ENCODE measurements around the gene FYCO1. TPM values are rescaled to one million over a fixed set of nuclear protein-coding genes. Genes with fewer than 3 reads are reported as not detected.

The FYCO1 gene
- total RNA-seq, 1 donor from 2014 or later: 16.5 TPM

DNA sequence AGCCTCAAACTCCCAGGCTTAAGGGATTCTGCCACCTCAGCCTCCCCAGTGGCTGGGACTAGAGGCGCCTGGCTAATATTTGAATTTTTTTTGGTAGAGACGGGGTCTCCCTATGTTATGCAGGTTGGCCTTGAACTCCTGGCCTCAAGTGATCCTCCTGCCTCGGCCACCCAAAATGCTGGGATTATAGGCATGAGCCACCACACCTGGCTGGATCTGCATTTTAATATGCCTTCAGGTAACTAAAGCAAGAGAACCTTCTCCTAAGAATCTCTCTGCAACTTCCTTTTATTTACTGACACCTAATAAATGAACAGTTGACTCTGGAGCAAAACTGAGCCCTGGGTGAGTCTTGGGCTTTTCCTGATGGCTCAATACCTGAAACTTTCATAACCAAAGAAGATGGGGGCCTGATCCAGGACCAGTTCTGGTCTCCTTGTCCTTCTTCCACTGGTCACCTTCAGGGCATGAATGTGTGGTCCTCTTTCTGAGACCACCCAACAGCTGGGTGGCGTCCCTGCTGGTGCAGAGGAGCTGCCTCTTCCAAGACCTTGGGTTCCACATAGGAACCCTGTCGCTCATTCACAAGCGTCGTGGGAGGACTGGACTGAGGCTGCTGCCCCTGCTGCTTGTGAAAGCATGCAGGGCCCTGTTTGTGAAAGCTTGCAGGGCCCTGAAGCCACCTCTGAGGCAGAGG is 81.1 kb downstream of the FYCO1 start:
- no peak for DNase-seq
- Mint-ChIP-seq H3K27me3 (peaks cover 32% of the 10 kb centered on the region), H3K27ac (no peak overlapping the region), H3K36me3 (ENCODE audit: low read depth) (peaks cover 29% of the 10 kb centered on the region), H3K4me3 (no peak overlapping the region), H3K4me1 (peaks cover 29% of the 10 kb centered on the region), H3K9me3 (peaks cover 7% of the 10 kb centered on the region)
- intact Hi-C loops (cut with micrococcal nuclease): loop anchor here (1.0 to 2.0 kb wide), 2 partner anchors 72 to 220 kb away; partner anchors contain the start of gene LZTFL1

DNA sequence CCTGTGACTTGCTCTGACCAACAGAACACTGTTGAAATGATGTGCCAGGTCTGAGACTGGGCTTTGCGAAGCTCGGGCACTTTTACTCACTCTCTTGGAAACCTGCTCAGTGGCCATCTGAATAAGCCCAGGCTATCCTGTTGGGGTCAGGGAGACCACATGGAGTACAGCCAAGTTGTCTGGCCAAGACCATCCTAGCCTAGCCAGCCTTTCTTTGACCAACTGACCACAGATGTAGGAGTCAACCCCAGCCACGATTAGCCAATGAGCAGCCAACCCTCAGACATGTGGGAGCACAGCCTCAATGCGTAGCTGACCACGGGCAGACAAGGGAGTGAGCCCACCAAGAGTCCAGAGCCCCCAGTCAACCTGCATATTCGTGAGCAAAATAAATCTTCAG is 83.2 kb downstream of the FYCO1 start:
- Mint-ChIP-seq H3K9me3 (peaks cover 7% of the 10 kb centered on the region), H3K27ac (no peak overlapping the region), H3K4me3 (no peak overlapping the region), H3K36me3 (ENCODE audit: low read depth) (peaks cover 15% of the 10 kb centered on the region), H3K4me1 (peaks cover 40% of the 10 kb centered on the region), H3K27me3 (peaks cover 36% of the 10 kb centered on the region)
- DNase-seq: no peak
- intact Hi-C loops (cut with micrococcal nuclease): no loop called here

DNA sequence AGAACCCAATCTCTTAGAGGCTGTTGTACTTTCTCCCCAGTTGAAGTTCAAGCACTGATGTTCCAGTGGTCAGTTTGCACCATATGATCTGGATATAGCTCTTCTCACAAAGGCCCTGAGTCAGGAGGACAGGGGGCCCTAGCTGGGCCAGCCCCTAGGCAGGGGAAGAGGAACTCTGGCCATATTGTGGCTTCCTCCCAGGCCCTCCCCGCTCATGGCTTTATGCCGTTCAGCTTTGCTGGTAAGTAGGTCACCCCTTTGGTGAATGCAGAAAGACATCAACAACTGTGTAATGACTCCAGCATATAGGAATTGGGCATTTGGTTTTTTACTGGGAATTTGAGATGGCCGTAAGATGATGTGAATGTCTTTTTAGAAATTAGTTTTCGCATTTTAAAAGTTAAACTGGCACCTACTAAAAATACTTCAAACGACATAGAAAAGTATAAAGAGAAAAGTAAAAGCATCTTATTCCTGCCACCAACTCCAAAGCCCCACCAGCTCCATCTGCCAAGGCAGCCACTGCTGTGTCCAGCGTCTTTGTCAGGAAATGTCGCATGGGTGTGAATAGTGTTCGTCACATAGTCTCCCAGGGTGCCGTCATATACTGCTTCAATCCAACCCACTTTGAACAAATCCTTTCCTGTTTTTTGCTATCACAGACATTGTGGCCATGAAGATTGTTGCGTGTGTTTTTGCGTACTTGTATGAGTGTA is 84.0 kb downstream of the FYCO1 start:
- Mint-ChIP-seq H3K27me3 (peaks cover 38% of the 10 kb centered on the region), H3K4me1 (peaks cover 38% of the 10 kb centered on the region), H3K36me3 (ENCODE audit: low read depth) (peaks cover 14% of the 10 kb centered on the region), H3K9me3 (peaks cover 9% of the 10 kb centered on the region), H3K27ac (no peak overlapping the region), H3K4me3 (no peak overlapping the region)
- no peak for DNase-seq
- intact Hi-C loops (cut with micrococcal nuclease): no loop called here

DNA sequence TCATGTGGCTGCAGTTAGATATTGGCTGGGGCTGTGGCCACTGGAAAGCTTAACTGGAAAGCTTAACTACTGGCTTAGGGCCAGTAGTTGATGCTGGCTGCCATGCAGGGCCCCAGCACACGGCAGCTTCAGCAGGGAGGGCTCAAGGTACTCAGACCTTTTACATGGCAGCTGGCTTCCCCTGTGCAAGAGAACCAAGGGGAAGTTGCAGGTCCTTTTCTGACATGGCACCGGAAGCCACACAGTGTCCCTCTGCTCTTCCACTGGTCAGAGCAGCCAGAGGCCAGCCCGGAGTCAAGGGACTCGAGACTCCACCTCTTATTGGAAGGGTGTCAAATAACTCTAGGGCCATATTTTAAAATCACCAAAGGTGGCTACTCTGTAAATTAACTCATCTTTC is 84.7 kb downstream of the FYCO1 start:
- no peak overlapping the region for H3K27ac Mint-ChIP-seq
- H3K36me3 Mint-ChIP-seq (ENCODE audit: low read depth): peaks cover 16% of the 10 kb centered on the region
- intact Hi-C loops (cut with micrococcal nuclease): no loop called here
- H3K9me3 Mint-ChIP-seq: peaks cover 10% of the 10 kb centered on the region
- peaks cover 31% of the 10 kb centered on the region for H3K4me1 Mint-ChIP-seq
- no peak overlapping the region for H3K4me3 Mint-ChIP-seq
- DNase-seq: no peak
- H3K27me3 Mint-ChIP-seq: peaks cover 39% of the 10 kb centered on the region

GRCh38 chr3:45909542-45909941 is 86.1 kb downstream of the FYCO1 start:
- H3K36me3 Mint-ChIP-seq (ENCODE audit: low read depth): peaks cover 22% of the 10 kb centered on the region
- no peak overlapping the region for H3K27ac Mint-ChIP-seq
- peaks cover 37% of the 10 kb centered on the region for H3K27me3 Mint-ChIP-seq
- peaks cover 25% of the 10 kb centered on the region for H3K4me1 Mint-ChIP-seq
- H3K9me3 Mint-ChIP-seq: peaks cover 17% of the 10 kb centered on the region
- DNase-seq: no peak
- H3K4me3 Mint-ChIP-seq: no peak overlapping the region
- intact Hi-C loops (cut with micrococcal nuclease): no loop called here

GRCh38 chr3:45908761-45909160 is 86.9 kb downstream of the FYCO1 start:
- Mint-ChIP-seq H3K27me3 (peaks cover 34% of the 10 kb centered on the region), H3K36me3 (ENCODE audit: low read depth) (peaks cover 22% of the 10 kb centered on the region), H3K9me3 (peaks cover 17% of the 10 kb centered on the region), H3K4me1 (peaks cover 24% of the 10 kb centered on the region), H3K27ac (no peak overlapping the region), H3K4me3 (no peak overlapping the region)
- DNase-seq: no peak
- intact Hi-C loops (cut with micrococcal nuclease): no loop called here

DNA sequence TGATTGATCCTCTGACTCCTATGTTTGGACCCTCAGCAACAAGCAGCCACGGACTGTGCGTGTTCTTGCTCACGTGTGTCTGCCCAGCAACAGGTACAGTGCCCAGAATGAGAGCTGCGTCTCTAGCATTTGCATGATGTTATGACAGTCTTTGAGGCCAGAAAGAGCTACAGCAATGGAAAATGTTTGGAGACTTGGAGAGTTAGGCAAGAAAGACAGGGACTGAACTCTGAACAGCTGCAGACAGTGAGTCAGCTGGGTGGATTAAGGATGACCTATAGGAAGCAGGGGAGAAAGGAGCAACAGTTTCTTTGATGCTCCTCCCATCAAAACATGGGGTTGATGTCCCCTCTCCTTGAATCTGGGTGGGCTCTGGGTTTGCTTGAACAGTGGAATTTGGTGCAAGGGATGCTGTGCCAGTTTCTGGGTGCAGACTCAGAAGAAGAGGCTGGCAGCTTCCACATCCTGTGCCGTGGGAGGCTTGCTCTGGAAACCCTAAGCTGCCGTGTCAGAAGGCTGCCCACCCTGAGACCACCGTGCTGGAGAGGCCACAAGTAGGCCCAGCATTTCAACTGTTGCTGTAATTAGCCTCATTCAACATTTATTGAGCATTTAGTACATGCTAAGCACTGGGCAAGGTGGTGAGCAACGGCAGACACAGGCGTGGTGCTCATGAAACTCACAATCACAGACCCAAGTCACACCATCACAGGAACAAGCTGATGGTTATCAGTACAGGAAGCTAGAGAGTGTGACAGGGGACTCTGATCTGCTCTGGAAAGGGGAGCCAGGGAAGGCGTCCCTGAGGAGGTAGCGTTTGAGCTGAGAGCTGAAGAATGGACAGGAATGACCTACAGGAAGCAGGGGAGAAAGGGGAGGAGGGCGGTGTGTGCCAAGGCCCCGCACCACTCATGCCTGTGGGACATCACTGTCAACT is 87.6 kb downstream of the FYCO1 start:
- Mint-ChIP-seq H3K4me1 (peaks cover 24% of the 10 kb centered on the region), H3K9me3 (peaks cover 17% of the 10 kb centered on the region), H3K27me3 (peaks cover 31% of the 10 kb centered on the region), H3K36me3 (ENCODE audit: low read depth) (peaks cover 22% of the 10 kb centered on the region), H3K27ac (no peak overlapping the region), H3K4me3 (peak overlapping the region; percentile 20)
- intact Hi-C loops (cut with micrococcal nuclease): no loop called here
- DNase-seq: peak; percentile 79

DNA sequence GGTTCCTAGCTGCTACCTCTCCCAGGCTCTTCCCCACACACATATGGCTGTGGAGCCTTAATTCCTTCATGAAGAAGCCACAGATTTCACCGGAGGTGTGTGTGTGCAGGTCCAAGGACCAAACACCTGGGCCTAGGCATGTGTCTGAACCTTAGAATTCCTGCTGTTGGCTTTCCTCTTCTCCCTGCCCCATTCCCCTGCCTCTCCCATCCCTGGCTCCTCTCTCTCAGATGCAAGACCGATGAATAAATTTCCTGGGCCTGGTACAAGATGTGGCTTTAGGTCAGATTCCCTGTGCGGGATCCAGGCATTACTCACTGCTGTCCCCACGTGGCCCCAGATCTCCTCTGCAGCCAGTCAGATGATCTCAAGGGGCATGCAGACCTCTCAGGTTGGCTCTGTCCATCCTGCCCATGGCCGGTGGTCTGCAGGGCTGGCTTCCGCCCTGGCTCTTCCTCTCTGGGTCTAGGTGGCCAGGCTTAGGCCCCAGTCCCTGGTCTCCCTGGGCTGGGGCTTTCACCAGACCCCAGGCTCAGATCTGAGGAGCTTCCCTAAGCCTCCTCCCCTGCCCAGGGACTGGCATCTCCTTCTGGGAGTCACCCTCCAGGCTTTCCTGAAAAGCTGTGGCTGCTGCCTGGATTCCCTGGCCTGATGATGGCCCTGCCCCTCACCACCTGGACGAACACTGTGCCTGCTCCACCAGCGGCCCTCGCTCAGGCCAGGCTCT is 88.8 kb downstream of the FYCO1 start:
- H3K27me3 Mint-ChIP-seq: peaks cover 30% of the 10 kb centered on the region
- H3K9me3 Mint-ChIP-seq: peaks cover 17% of the 10 kb centered on the region
- intact Hi-C loops (cut with micrococcal nuclease): no loop called here
- H3K27ac Mint-ChIP-seq: no peak overlapping the region
- peaks cover 24% of the 10 kb centered on the region for H3K4me1 Mint-ChIP-seq
- peaks cover 22% of the 10 kb centered on the region for H3K36me3 Mint-ChIP-seq (ENCODE audit: low read depth)
- no peak for DNase-seq
- H3K4me3 Mint-ChIP-seq: no peak overlapping the region

DNA sequence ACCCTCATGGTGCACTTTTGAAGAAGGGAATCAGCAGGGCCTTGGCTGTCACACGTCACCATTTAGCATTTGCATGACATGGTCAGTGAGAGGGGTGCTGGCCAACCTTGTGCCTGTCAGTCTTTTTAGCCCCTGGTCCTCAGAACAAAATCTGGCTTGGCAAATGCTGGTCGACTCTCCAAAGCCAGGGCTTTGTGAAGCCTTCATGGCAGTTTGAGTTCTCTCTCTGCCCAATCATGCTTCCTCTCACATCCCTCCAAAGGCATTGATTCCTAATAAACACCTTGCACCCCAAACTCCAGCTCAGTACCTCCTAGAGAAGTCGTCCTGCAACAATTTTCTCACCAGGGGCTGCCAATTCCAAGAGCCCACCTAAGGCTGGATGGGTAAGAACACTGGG is 89.9 kb downstream of the FYCO1 start:
- no peak overlapping the region for H3K4me3 Mint-ChIP-seq
- peaks cover 17% of the 10 kb centered on the region for H3K9me3 Mint-ChIP-seq
- intact Hi-C loops (cut with micrococcal nuclease): no loop called here
- DNase-seq: no peak
- H3K36me3 Mint-ChIP-seq (ENCODE audit: low read depth): peaks cover 22% of the 10 kb centered on the region
- no peak overlapping the region for H3K27ac Mint-ChIP-seq
- peaks cover 36% of the 10 kb centered on the region for H3K27me3 Mint-ChIP-seq
- peaks cover 24% of the 10 kb centered on the region for H3K4me1 Mint-ChIP-seq

- peaks cover 34% of the 10 kb centered on the region for H3K27me3 Mint-ChIP-seq
- H3K27ac Mint-ChIP-seq: no peak overlapping the region
- intact Hi-C loops (cut with micrococcal nuclease): no loop called here
- no peak overlapping the region for H3K4me3 Mint-ChIP-seq
- DNase-seq: no peak
- H3K36me3 Mint-ChIP-seq (ENCODE audit: low read depth): peaks cover 18% of the 10 kb centered on the region
- peaks cover 24% of the 10 kb centered on the region for H3K4me1 Mint-ChIP-seq
- peaks cover 12% of the 10 kb centered on the region for H3K9me3 Mint-ChIP-seq
Measured at GRCh38 chr3:45904931-45905330, 90.7 kb downstream of the FYCO1 start.

GRCh38 chr3:45896956-45897355 is 98.7 kb downstream of the FYCO1 start:
- no peak for DNase-seq
- Mint-ChIP-seq H3K27me3 (peaks cover 63% of the 10 kb centered on the region), H3K4me1 (peaks cover 5% of the 10 kb centered on the region), H3K4me3 (no peak overlapping the region), H3K36me3 (ENCODE audit: low read depth) (no peaks in the 10 kb centered on the region), H3K27ac (no peak overlapping the region), H3K9me3 (no peaks in the 10 kb centered on the region)
- intact Hi-C loops (cut with micrococcal nuclease): no loop called here

DNA sequence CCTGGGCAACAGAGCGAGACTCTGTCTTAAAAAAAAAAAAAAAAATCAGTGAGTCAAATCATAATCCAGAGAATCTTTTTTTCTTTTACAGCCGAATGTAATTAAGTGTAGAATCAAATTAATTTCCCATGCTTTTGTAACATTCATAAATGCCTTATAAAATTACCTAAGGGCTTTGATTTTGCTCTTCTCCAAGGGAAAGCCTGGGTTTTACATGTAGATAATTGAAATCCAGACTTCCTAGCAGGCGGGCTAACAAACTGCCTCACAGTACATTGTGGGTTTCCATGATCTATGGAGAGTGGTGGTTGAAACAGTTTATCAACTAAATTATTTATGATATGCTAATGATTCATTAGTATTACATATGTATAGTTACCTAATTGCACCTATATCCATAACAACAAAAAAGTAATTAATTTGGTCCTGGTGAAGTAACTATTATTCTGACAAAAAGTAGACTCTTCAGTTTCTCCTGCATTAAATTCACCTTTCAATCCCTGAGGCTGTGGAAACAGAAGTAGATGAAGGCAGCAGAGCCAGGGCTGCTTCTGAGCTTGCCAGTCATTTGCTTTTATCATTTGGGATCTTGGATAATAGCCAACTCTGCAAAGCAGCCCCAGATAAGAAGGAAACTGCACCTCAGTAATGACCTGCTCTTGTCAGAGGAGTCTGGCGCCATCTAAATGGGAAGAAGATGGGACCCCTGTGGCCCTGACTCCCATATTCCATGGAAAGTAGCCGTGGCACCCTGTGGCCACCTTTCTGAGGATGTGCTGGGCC is 99.7 kb downstream of the FYCO1 start:
- intact Hi-C loops (cut with micrococcal nuclease): no loop called here
- H3K27me3 Mint-ChIP-seq: peaks cover 66% of the 10 kb centered on the region
- no peak overlapping the region for H3K4me3 Mint-ChIP-seq
- no peak overlapping the region for H3K27ac Mint-ChIP-seq
- H3K4me1 Mint-ChIP-seq: peaks cover 5% of the 10 kb centered on the region
- no peak for DNase-seq
- H3K9me3 Mint-ChIP-seq: no peaks in the 10 kb centered on the region
- H3K36me3 Mint-ChIP-seq (ENCODE audit: low read depth): no peaks in the 10 kb centered on the region

DNA sequence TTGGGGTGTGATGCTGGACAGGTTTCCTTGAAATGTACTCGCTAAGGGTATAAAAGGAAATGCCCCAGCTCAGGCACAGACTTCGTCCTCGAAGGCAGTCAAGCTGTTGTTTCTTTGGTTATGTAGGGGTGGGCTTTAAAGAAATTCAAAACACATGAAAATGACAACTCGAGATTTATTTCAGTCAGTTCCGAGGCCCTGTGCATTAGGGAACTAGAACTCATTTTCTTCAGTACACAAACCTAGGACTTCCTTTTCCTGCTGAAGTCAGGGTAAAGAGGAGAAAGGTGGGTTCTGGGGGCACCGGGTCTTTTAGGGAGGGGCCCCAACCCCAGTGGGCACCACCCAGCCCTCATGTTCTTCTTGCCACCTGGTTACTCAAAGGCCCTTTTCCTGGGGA is 101.6 kb downstream of the FYCO1 start:
- Mint-ChIP-seq H3K27ac (no peak overlapping the region), H3K4me1 (peaks cover 6% of the 10 kb centered on the region), H3K9me3 (no peaks in the 10 kb centered on the region), H3K4me3 (no peak overlapping the region), H3K36me3 (ENCODE audit: low read depth) (no peaks in the 10 kb centered on the region), H3K27me3 (peaks cover 67% of the 10 kb centered on the region)
- DNase-seq: no peak
- intact Hi-C loops (cut with micrococcal nuclease): no loop called here

Measured in activated CD4-positive, alpha-beta T cell treated with anti-CD3 and anti-CD28 coated beads, Interleukin-2, amount 10 ng/mL, durations not matched to agents 24 days and 14 days (primary cell).